GM12878 (cell line): ENCODE measurements around the gene GAGE12J. TPM values are rescaled to one million over a fixed set of nuclear protein-coding genes. Genes with fewer than 3 reads are reported as not detected.

Source experiments
- ATAC-seq: fragments of 200-7000 bp; cut with Tn5 transposase; 3 replicates; pipeline ENCODE4 v1.9.1; 2020; ENCODE audit warnings: mild to moderate bottlenecking, moderate library complexity
- BruUV-seq: library from RNA; stranded (reverse); fragments of 400-500 nt; replicated peaks from 2 replicates; lab custom pipeline; 2021; lab: Mats Ljungman, UMichigan
- CTCF ChIA-PET: fragments of 300-600 bp; sonication (Branson Sonifier 250); formaldehyde crosslinking; extraction: SDS; loops from one replicate; lab custom pipeline; 2021; ENCODE audit warnings: inconsistent platforms; lab: Yijun Ruan, JAX
- POLR2A ChIA-PET: fragments of 350-600 bp; formaldehyde crosslinking; extraction: SDS; loops from one replicate; lab custom pipeline; 2021; ENCODE audit warnings: inconsistent platforms; lab: Charles Lee
- RAD21 ChIA-PET: fragments of 300-600 bp; sonication (Branson Sonifier 250); formaldehyde crosslinking; loops from one replicate; lab custom pipeline; 2023; ENCODE audit warnings: antibody characterized with exemption; ENCODE audit not compliant: unreplicated experiment; lab: Charles Lee
- SMC1A ChIA-PET: fragments of 300-600 bp; sonication (Branson Sonifier 250); formaldehyde crosslinking; loops from one replicate; lab custom pipeline; 2023; ENCODE audit not compliant: unreplicated experiment, uncharacterized antibody; lab: Charles Lee
- DNase-seq: peaks from one replicate; pipeline ENCODE4 v3.0.0-alpha.2; 2011; ENCODE audit warnings: low read depth, low spot score
- FAIRE-seq: peaks from 3 replicates; lab custom pipeline; 2011; peaks lifted over from hg19 to GRCh38; lab: Jason Lieb, UNC
- H2AFZ ChIP-seq: 2 replicates; pipeline ENCODE4 v1.6.0; 2011; ENCODE audit warnings: low read depth, low read length, control low read depth; ENCODE audit not compliant: control insufficient read depth
- H3K27ac ChIP-seq: 2 replicates; pipeline ENCODE4 v1.5.1; 2011; ENCODE audit warnings: control low read depth; ENCODE audit not compliant: control insufficient read depth, insufficient read depth
- H3K27me3 ChIP-seq, 2 experiments: replicated peaks in 1 of 2; 2 replicates each; pipeline versions ENCODE4 v1.6.0 to v1.6.1; 2011; ENCODE audit warnings: low read length in 1 of 2; ENCODE audit not compliant: control insufficient read depth in 2 of 2, insufficient read depth in 2 of 2
- H3K36me3 ChIP-seq, 2 experiments: 2 replicates each; pipeline ENCODE4 v1.5.1; 2011; ENCODE audit warnings: low read length in 1 of 2; ENCODE audit not compliant: control insufficient read depth in 2 of 2, insufficient read depth in 2 of 2
- H3K4me1 ChIP-seq: 2 replicates; pipeline ENCODE4 v1.6.1; 2011; ENCODE audit warnings: mild to moderate bottlenecking, low read length, moderate library complexity, mixed read lengths; ENCODE audit not compliant: control insufficient read depth, insufficient read depth
- H3K4me2 ChIP-seq: 2 replicates; pipeline ENCODE4 v1.6.0; 2011; ENCODE audit warnings: control low read depth; ENCODE audit not compliant: control insufficient read depth, insufficient read depth
- H3K4me3 ChIP-seq: fragments of 200-600 bp; sonication (generic); 2 replicates; pipeline ENCODE4 v1.5.1; 2016
- H3K79me2 ChIP-seq: 2 replicates; pipeline ENCODE4 v1.6.0; 2011; ENCODE audit warnings: low read length; ENCODE audit not compliant: control insufficient read depth, insufficient read depth
- H3K9ac ChIP-seq: 2 replicates; pipeline ENCODE4 v1.8.0; 2011; ENCODE audit warnings: low read length, control low read depth, mixed read lengths; ENCODE audit not compliant: control insufficient read depth, insufficient read depth
- H3K9me3 ChIP-seq: replicated peaks from 3 replicates; pipeline ENCODE4 v1.5.1; 2011; ENCODE audit warnings: mild to moderate bottlenecking, low read length; ENCODE audit not compliant: control insufficient read depth, insufficient read depth
- H4K20me1 ChIP-seq: 2 replicates; pipeline ENCODE4 v1.6.0; 2011; ENCODE audit not compliant: control insufficient read depth, insufficient read depth
- CTCF ChIP-seq, 3 experiments: IDR thresholded peaks in 2 of 3; conservative IDR thresholded peaks in 1 of 3; 2 replicates each; pipeline ENCODE4 v1.5.1; 2011; ENCODE audit warnings: low read depth in 3 of 3, low read length in 3 of 3, mild to moderate bottlenecking in 3 of 3, control low read depth in 2 of 3, moderate library complexity in 2 of 3, inconsistent platforms in 1 of 3, mixed read lengths in 1 of 3; ENCODE audit not compliant: control insufficient read depth in 2 of 3, insufficient read depth in 1 of 3; ENCODE audit errors: extremely low read depth in 1 of 3
- EED ChIP-seq: sonication (generic); IDR thresholded peaks from 2 replicates; pipeline ENCODE4 v1.6.1; 2016; ENCODE audit warnings: antibody characterized with exemption, low read depth
- ESRRA ChIP-seq: IDR thresholded peaks from 2 replicates; pipeline ENCODE4 v1.6.1; 2012; ENCODE audit warnings: mild to moderate bottlenecking, low read length, improper control_type of control experiment
- ETV6 ChIP-seq, 2 experiments: fragments of 450-650 bp in 1 of 2; IDR thresholded peaks in 1 of 2; conservative IDR thresholded peaks in 1 of 2; 2 replicates each; pipeline ENCODE4 v1.6.1; 2014; ENCODE audit warnings: antibody characterized with exemption in 1 of 2, borderline replicate concordance in 1 of 2, low read depth in 1 of 2, mild to moderate bottlenecking in 1 of 2, moderate library complexity in 1 of 2
- FOS ChIP-seq: IDR thresholded peaks from 3 replicates; pipeline ENCODE4 v1.6.1; 2011; ENCODE audit warnings: borderline replicate concordance; ENCODE audit not compliant: insufficient read length; ENCODE audit errors: extremely low read depth
- KAT2A ChIP-seq: conservative IDR thresholded peaks from 2 replicates; pipeline ENCODE4 v1.6.1; 2011; ENCODE audit warnings: low read depth, low read length; ENCODE audit not compliant: control insufficient read depth
- MYC ChIP-seq: IDR thresholded peaks from 2 replicates; pipeline ENCODE4 v1.6.1; 2011; ENCODE audit warnings: mild to moderate bottlenecking, low read length, moderate library complexity, inconsistent platforms; ENCODE audit not compliant: insufficient read depth, insufficient replicate concordance, insufficient read length, severe bottlenecking
- NFXL1 ChIP-seq: fragments of 450-650 bp; IDR thresholded peaks from 2 replicates; pipeline ENCODE4 v1.6.1; 2017; ENCODE audit warnings: antibody characterized with exemption, mild to moderate bottlenecking, borderline replicate concordance
- SPI1 ChIP-seq: IDR thresholded peaks from 2 replicates; pipeline ENCODE4 v1.6.1; 2011; ENCODE audit warnings: low read depth, mild to moderate bottlenecking, low read length, moderate library complexity, borderline replicate concordance; ENCODE audit not compliant: insufficient read depth
- SREBF2 ChIP-seq: IDR thresholded peaks from 2 replicates; pipeline ENCODE4 v1.6.1; 2012; ENCODE audit warnings: mild to moderate bottlenecking, low read length
- ZBED1 ChIP-seq: IDR thresholded peaks from 2 replicates; pipeline ENCODE4 v1.6.1; 2016; ENCODE audit warnings: borderline replicate concordance
- WGBS: methylation state at CpG from one replicate; pipeline ENCODE4 v1.1.6; 2016; ENCODE audit warnings: low lambda C conversion rate; ENCODE audit not compliant: insufficient replicate concordance, insufficient coverage; ENCODE audit errors: missing lambda C conversion rate; 5-methylcytosine and 5-hydroxymethylcytosine counted together
- in situ Hi-C: fragments of 300-500 bp; cut with MboI; formaldehyde crosslinking; loops from 9 replicates; pipeline ENCODE4 v1.14.3; 2018; ENCODE audit warnings: mixed read lengths
- intact Hi-C: fragments of 100-400 bp; cut with micrococcal nuclease; formaldehyde crosslinking; loops from one replicate; pipeline ENCODE4 v1.14.2; 2022; ENCODE audit not compliant: unreplicated experiment
- polyA plus RNA-seq, 11 experiments: library from polyadenylated mRNA; depleted of rRNA in 4 of 11; unstranded in 6 of 11; stranded (reverse) in 5 of 11; fragments of >200 nt; fragmentation: Nextera tagmentation in 4 of 11; fragmentation: Illumina TruSeq in 1 of 11; extraction: Ambion mirVana in 4 of 11; extraction: Trizol in 1 of 11; gene quantifications; 1 replicate in 1 of 11; 2 replicates in 10 of 11; pipeline versions ENCODE4 v1.2.1 to v1.2.3, GENCODE V29; 2011 to 2016; ENCODE audit warnings: inconsistent platforms in 2 of 11, missing spikeins in 2 of 11, low read depth in 1 of 11
- total RNA-seq, 4 experiments: library from RNA; depleted of rRNA in 3 of 4; stranded (reverse); fragments of >200 nt in 3 of 4; fragmentation: Illumina TruSeq in 1 of 4; extraction: Trizol in 1 of 4; gene quantifications; 2 replicates each; pipeline versions ENCODE4 v1.2.1 to v1.2.3, GENCODE V29; 2013 to 2021
- TF ChIP-seq, protein P1 (sequence below): fragments of 450-650 bp; IDR thresholded peaks from 2 replicates; pipeline ENCODE4 v1.6.1; 2016; ENCODE audit warnings: mild to moderate bottlenecking

GAGE12J gene
- total and polyA plus RNA-seq, 10 of the 15 experiments (the other 5 are each of a cell fraction or from before 2014, with no cell fraction given), result not detected

DNA sequence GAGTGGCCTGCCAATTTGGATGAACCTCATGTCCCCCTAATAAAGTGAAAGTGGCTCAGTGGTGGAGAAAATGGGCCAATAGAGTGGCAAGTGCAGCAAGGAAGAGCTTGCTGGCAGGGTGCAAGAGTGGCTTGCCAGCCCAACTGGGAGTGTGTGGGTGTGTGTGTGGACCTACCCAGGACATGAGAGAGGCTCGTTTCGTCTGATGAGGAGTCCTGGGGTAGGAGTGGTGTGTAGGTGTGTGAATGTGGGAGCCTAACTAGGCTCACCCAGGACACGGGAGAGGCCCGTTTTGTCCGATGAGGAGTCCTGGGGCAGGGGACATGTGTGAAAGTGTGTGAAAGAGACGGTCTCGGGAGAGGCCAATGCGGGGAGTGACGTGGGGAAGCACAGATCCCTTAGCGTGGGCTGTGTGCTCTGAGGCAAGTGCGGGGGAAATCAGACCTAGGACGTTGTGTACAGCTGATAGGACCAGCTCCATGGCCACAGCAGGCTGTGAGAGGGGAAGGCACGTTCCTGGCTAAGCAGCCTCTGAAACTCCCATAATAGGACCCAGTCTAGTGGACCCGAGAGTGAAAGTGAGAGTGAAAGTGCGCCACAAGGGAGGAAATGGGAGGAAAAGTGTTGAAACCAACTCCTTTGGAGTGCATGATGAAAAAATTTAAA is 13.1 kb upstream of the GAGE12J start (continued):
- TF ChIP-seq SPI1 (peak; percentile 13; the same call in 1 of the 2 replicates), NFXL1 (no peak), MYC (no peak)

- Histone ChIP-seq H3K4me1 (peaks cover 5% of the 10 kb centered on the region), H3K4me2 (peak overlapping the region; percentile 69; the same call in 1 of the 2 replicates), H3K36me3 (no peaks in the 10 kb centered on the region), H4K20me1 (no peaks in the 10 kb centered on the region), H2AFZ (peak overlapping the region; percentile 47), H3K9me3 (no peaks in the 10 kb centered on the region), H3K4me3 (no peak overlapping the region), H3K27ac (no peak overlapping the region; the same call in 1 of the 2 replicates), H3K27me3 (no peaks in the 10 kb centered on the region), H3K9ac (no peak overlapping the region), H3K79me2 (no peaks in the 10 kb centered on the region)
- BruUV-seq, result no TSS peak
- CTCF ChIA-PET, result interaction anchor here (0.9 to 1.1 kb wide), 2 partner anchors 17 to 119 kb away, joined by 3 read pairs; no protein-coding TSS in a partner anchor
- ATAC-seq, result peak; percentile 56
- in situ Hi-C loops, result no loop called here
- RAD21 ChIA-PET, result interaction anchor here (0.9 kb wide), 1 partner anchor 40 kb away, joined by 3 read pairs; no protein-coding TSS in a partner anchor
- SMC1A ChIA-PET, result no interaction called here
- no peak for TF ChIP-seq CTCF (IDR thresholded peaks at IDR 0.05 in 2 of 3, conservative IDR thresholded peaks at IDR 0.05 in 1 of 3; ENCODE audit: control insufficient read depth in 2 of 3, extremely low read depth in 1 of 3, insufficient read depth in 1 of 3, low read depth in 3 of 3, low read length in 3 of 3)
- no peak for TF ChIP-seq KAT2A
- TF ChIP-seq, protein P1, sequence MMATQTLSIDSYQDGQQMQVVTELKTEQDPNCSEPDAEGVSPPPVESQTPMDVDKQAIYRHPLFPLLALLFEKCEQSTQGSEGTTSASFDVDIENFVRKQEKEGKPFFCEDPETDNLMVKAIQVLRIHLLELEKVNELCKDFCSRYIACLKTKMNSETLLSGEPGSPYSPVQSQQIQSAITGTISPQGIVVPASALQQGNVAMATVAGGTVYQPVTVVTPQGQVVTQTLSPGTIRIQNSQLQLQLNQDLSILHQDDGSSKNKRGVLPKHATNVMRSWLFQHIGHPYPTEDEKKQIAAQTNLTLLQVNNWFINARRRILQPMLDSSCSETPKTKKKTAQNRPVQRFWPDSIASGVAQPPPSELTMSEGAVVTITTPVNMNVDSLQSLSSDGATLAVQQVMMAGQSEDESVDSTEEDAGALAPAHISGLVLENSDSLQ, result no peak
- TF ChIP-seq SREBF2, result no peak
- no peak for TF ChIP-seq ETV6 (conservative IDR thresholded peaks at IDR 0.05 in 1 of 2, IDR thresholded peaks at IDR 0.05 in 1 of 2; ENCODE audit: borderline replicate concordance in 1 of 2, low read depth in 1 of 2)
- TF ChIP-seq ZBED1, result no peak
- no peak for TF ChIP-seq EED
- TF ChIP-seq FOS, result no peak
- no peak for TF ChIP-seq ESRRA
- POLR2A ChIA-PET, result no interaction called here
- WGBS, result 49% methylated on average over 8 of the region's 8 CpGs
- FAIRE-seq, result peak; percentile 23
- DNase-seq, result no peak
- intact Hi-C loops, result no loop called here
Observed at GRCh38 chrX:49309401-49309981, 12.3 kb upstream of the GAGE12J start.
